ENCODE results near the gene LIPJ. TPM values are rescaled to one million over a fixed set of nuclear protein-coding genes. Genes with fewer than 3 reads are reported as not detected.

The LIPJ gene
- total RNA-seq, 1 donor from 2014 or later = 0.12 TPM

DNA sequence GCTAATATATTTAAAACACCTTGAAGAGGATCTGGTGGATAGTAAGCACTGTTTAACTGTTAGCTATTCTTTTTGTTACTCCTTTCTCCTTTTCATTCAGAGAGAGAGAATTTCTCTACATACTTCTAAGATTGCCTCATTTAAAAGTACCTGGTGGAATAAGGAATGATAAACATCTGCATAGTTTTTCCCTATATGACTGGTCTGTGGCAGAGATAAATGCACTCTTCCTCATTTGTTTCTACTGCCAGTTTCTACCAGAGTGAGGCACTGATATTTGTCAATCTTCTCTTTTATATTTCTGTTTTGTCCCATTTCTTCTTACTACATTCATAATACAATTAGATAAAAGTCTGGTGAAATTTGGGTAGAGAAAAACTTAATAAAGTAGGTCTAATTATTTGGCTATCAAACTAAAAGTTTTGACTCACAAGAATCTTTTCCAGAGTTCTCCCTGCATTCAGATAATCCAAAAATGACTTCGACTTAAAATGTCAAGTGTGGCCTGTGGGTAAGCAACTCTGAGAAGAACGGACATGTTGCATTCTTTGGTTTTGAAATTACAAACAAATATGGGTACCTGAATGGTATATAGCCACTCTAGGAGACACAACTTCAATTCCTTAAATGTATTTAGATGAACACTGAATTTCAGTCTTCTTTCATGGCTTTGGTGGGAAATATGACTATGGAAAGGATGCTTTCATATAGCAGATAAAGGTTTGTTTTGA lies 42.3 kb upstream of the LIPJ start:
- H3K4me3 Mint-ChIP-seq = no peak overlapping the region
- H3K4me1 Mint-ChIP-seq (ENCODE audit: unreplicated experiment) = peaks cover 24% of the 10 kb centered on the region
- TF ChIP-seq, protein P1, sequence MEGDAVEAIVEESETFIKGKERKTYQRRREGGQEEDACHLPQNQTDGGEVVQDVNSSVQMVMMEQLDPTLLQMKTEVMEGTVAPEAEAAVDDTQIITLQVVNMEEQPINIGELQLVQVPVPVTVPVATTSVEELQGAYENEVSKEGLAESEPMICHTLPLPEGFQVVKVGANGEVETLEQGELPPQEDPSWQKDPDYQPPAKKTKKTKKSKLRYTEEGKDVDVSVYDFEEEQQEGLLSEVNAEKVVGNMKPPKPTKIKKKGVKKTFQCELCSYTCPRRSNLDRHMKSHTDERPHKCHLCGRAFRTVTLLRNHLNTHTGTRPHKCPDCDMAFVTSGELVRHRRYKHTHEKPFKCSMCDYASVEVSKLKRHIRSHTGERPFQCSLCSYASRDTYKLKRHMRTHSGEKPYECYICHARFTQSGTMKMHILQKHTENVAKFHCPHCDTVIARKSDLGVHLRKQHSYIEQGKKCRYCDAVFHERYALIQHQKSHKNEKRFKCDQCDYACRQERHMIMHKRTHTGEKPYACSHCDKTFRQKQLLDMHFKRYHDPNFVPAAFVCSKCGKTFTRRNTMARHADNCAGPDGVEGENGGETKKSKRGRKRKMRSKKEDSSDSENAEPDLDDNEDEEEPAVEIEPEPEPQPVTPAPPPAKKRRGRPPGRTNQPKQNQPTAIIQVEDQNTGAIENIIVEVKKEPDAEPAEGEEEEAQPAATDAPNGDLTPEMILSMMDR (conservative IDR thresholded peaks at IDR 0.05) = no peak
- H3K27me3 Mint-ChIP-seq = no peaks in the 10 kb centered on the region
- DNase-seq (ENCODE audit: extremely low spot score, unreplicated experiment) = no peak
- no peaks in the 10 kb centered on the region for H3K9me3 Mint-ChIP-seq
- H3K27ac Mint-ChIP-seq = no peak overlapping the region
- no peaks in the 10 kb centered on the region for H3K36me3 Mint-ChIP-seq

DNA sequence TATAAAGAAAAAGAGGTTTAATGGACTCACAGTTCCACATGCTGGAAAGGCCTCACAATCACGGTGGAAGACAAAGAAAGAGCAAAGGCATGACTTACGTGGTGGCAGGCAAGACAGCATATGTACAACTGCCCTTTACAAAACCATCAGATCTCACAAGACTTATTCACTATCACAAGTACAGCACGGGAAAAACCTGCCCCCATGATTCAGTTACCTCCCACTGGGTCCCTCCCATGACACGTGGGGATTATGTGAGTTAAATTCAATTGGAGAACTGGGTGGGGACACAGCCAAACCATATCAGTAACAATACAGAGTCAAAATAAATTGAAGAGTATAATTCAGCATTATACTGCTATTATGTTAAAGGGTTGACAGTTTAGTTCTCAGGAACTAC lies 41.2 kb upstream of the LIPJ start:
- H3K27ac Mint-ChIP-seq = no peak overlapping the region
- H3K4me1 Mint-ChIP-seq (ENCODE audit: unreplicated experiment) = peaks cover 24% of the 10 kb centered on the region
- TF ChIP-seq, protein P1 (conservative IDR thresholded peaks at IDR 0.05) = no peak
- no peaks in the 10 kb centered on the region for H3K27me3 Mint-ChIP-seq
- H3K4me3 Mint-ChIP-seq = no peak overlapping the region
- no peaks in the 10 kb centered on the region for H3K9me3 Mint-ChIP-seq
- no peak for DNase-seq (ENCODE audit: extremely low spot score, unreplicated experiment)
- H3K36me3 Mint-ChIP-seq = no peaks in the 10 kb centered on the region

DNA sequence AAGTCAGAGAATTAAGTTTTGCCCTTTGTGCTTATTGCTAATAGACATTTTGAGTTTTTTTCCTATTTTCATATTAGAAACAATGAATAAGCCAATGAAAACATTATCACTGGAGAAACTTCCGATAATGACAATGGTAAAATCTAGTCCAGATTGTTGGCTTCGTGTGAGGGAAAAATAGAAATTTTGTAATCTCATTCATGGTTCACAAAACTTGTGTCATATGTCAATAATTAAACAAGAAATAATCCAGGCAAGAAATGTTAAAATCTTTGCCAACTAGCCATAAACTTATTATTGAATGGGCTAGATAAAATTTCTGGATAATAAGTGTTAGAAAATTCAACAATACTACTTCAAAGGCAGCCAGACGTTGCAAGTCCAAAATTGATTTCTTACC lies 40.1 kb upstream of the LIPJ start:
- Mint-ChIP-seq H3K36me3 (no peaks in the 10 kb centered on the region), H3K4me3 (no peak overlapping the region), H3K9me3 (no peaks in the 10 kb centered on the region), H3K27ac (no peak overlapping the region), H3K27me3 (no peaks in the 10 kb centered on the region), H3K4me1 (ENCODE audit: unreplicated experiment) (peaks cover 26% of the 10 kb centered on the region)
- TF ChIP-seq, protein P1 (conservative IDR thresholded peaks at IDR 0.05) = no peak
- no peak for DNase-seq (ENCODE audit: extremely low spot score, unreplicated experiment)

DNA sequence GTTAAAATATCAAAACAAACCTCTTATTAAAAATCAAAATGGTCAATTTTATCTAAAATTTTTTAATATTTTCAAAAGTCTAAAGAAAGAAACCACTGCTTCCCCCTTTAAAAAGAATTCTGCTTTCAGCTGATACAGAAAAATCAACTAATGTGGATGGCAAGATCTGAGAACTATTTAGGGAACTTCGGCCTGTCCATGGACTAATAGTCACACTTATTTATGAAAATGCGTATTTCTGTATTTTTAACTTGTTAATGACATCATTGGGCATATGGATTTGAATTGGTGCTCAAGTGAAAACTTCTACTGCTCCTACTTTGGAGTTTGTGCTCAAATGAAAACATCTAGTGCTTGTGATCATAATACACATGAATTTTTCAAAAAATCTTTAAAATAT lies 35.3 kb upstream of the LIPJ start:
- H3K36me3 Mint-ChIP-seq = no peaks in the 10 kb centered on the region
- H3K4me1 Mint-ChIP-seq (ENCODE audit: unreplicated experiment) = peaks cover 10% of the 10 kb centered on the region
- H3K9me3 Mint-ChIP-seq = peaks cover 7% of the 10 kb centered on the region
- TF ChIP-seq, protein P1 (conservative IDR thresholded peaks at IDR 0.05) = no peak
- no peaks in the 10 kb centered on the region for H3K27me3 Mint-ChIP-seq
- no peak overlapping the region for H3K4me3 Mint-ChIP-seq
- H3K27ac Mint-ChIP-seq = no peak overlapping the region
- no peak for DNase-seq (ENCODE audit: extremely low spot score, unreplicated experiment)

DNA sequence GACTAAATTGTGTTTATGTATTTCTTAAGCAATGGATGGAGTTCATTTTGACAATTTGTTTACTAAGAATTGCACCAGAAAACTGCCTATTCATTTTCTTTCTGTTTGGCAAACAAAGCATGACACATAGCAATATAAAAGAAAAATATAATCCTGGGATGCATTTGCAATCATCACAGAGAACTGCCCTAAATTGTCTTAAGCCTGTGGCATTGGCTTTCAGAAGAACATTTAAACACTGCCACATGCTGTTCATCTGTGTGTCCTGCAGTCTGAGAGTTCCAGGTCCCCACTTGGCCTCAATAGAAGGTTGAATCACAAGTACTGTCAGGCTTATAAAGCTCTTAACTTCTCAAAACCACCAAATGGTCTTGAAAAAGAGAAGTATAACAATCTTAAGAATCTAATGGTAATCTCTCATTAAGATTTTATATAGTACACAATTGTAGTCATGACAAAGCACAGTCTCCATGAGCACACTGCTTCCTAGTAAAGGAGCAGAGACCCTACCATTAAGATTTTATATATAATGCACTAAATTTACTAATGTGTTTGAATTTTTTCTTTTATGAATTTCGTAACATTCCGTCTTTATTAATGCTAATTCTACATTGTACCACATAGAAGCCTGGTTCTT lies 33.3 kb upstream of the LIPJ start:
- H3K27me3 Mint-ChIP-seq = no peaks in the 10 kb centered on the region
- no peaks in the 10 kb centered on the region for H3K36me3 Mint-ChIP-seq
- TF ChIP-seq, protein P1 (conservative IDR thresholded peaks at IDR 0.05) = peak; percentile 87
- no peak overlapping the region for H3K4me3 Mint-ChIP-seq
- no peak for DNase-seq (ENCODE audit: extremely low spot score, unreplicated experiment)
- no peak overlapping the region for H3K27ac Mint-ChIP-seq
- H3K4me1 Mint-ChIP-seq (ENCODE audit: unreplicated experiment) = peaks cover 10% of the 10 kb centered on the region
- peaks cover 7% of the 10 kb centered on the region for H3K9me3 Mint-ChIP-seq

Measured in type B pancreatic cell (in vitro differentiated cells).